ENCODE measurements around the gene UBE2J2. TPM values are rescaled to one million over a fixed set of nuclear protein-coding genes. Genes with fewer than 3 reads are reported as not detected.

UBE2J2 gene
- total RNA-seq, 2 donors from 2014 or later, result 23.6 to 39.2 TPM

DNA sequence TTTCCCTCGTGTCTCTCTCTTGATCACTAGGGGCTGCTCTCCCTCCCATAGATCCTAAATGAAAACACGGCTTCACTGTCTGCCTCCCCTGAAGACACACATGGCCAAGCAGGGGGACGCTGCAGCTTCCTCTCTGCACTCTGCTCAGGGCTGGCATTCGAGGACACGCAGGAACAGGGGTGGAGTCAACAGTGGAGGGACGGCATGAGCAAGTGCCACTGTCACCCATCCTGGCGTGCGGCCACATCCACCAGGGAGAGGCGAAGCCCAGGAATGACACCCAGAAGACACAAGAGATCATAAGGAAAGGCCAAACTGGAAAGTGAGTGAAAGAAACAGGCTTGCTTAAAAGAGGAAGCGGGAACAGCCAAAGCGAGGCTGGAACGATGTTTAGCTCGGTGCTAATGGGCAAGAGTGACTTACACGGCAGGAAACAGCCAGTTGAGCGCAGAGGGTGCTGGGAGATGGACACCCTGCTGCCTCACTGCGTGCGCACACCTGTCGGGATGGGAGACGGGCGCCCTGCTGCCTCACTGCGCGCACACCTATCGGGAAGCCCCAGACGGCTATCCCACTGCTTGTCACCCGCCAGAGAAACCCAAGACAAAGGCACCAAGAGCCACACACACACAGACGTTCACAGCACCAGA, 13.6 kb downstream of the UBE2J2 start:
- peaks cover 11 to 29% of the 10 kb centered on the region in 2 donors for H3K36me3 ChIP-seq (replicated peaks in 1 of 2; ENCODE audit: insufficient read depth in 1 of 2, low read depth in 2 of 2)
- no peak overlapping the region for H3K4me3 ChIP-seq
- WGBS, 2 donors, result 78 to 84% methylated on average over 24 to 26 of the region's 26 CpGs
- no peaks in the 10 kb centered on the region for H3K27me3 ChIP-seq
- no peak overlapping the region for H3K27ac ChIP-seq
- H3K4me1 ChIP-seq, result no peaks in the 10 kb centered on the region
- no peak for ATAC-seq
- intact Hi-C loops (cut with DNase I), result no loop called here
- TF ChIP-seq CTCF (IDR thresholded peaks at IDR 0.05) (no peak), POLR2A (IDR thresholded peaks at IDR 0.05) (no peak)
- H3K9me3 ChIP-seq, result no peaks in the 10 kb centered on the region
- no peak for DNase-seq

- intact Hi-C loops (cut with DNase I), result no loop called here
- Histone ChIP-seq H3K36me3 (replicated peaks in 1 of 2; ENCODE audit: insufficient read depth in 1 of 2, low read depth in 2 of 2) (peaks cover 11 to 30% of the 10 kb centered on the region in 2 donors), H3K4me1 (no peaks in the 10 kb centered on the region), H3K27ac (no peak overlapping the region), H3K9me3 (no peaks in the 10 kb centered on the region), H3K27me3 (no peaks in the 10 kb centered on the region), H3K4me3 (no peak overlapping the region)
- no peak for ATAC-seq
- WGBS, 2 donors, result 93 to 94% methylated on average over 18 of the region's 18 CpGs
- no peak for DNase-seq
- no peak for TF ChIP-seq POLR2A (IDR thresholded peaks at IDR 0.05)
- no peak for TF ChIP-seq CTCF (IDR thresholded peaks at IDR 0.05)
Observed at GRCh38 chr1:1259540-1259939, 14.1 kb downstream of the UBE2J2 start.

GRCh38 chr1:1259119-1259488, 14.6 kb downstream of the UBE2J2 start:
- 91 to 93% methylated on average over 18 to 20 of the region's 22 CpGs for WGBS, 2 donors
- Histone ChIP-seq H3K27ac (no peak overlapping the region), H3K4me3 (no peak overlapping the region), H3K4me1 (no peaks in the 10 kb centered on the region), H3K9me3 (no peaks in the 10 kb centered on the region), H3K36me3 (replicated peaks in 1 of 2; ENCODE audit: insufficient read depth in 1 of 2, low read depth in 2 of 2) (peaks cover 11 to 30% of the 10 kb centered on the region in 2 donors), H3K27me3 (no peaks in the 10 kb centered on the region)
- TF ChIP-seq CTCF (IDR thresholded peaks at IDR 0.05), result no peak
- no peak for TF ChIP-seq POLR2A (IDR thresholded peaks at IDR 0.05)
- no peak for ATAC-seq
- DNase-seq, result no peak
- intact Hi-C loops (cut with DNase I), result no loop called here

DNA sequence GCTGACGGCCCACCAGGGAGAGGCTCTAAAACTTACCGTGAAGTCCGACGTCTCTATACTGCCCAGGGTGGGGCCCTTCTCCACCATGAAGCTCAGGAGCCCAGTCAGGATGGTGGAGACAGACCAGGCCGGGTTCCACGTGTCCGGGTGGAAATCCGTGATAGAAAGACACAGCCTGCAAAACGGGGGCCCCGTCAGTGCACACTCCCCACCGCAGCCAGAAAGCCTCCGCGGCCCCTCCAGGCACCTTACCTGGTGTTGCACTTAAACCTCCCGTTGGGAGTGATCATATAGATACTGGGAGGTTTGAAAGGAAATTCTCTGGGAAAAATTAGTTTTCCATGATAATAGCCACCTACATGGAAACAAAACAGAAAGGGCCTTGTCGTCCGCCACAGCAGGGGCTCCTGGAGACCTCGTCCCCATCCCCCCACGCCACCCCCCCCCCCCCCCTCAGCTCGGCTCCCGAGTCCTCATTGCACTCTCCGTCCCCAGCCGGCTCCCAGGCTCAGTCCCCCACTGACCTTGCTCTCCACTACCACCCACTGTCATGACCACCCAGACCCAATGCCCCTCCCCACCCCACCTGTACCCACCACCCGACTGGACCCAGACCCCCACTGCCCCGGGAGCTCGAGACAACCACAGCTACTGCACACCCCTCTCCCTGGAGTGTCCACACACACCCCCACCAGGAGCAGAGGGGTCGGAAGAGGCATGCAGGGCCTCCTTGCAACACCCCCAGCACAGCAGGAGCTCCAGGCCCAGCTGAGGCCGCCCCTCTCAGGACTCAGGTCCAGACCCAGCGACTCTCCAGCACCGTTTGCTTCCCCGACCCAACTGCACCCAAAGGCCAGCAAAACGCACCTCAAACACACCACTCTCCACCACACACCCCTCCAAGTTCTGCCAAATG, 16.4 kb downstream of the UBE2J2 start:
- no peak overlapping the region for H3K4me3 ChIP-seq

More for the DNA sequence above, 16.4 kb downstream of the UBE2J2 start:
- intact Hi-C loops (cut with DNase I), result no loop called here
- TF ChIP-seq CTCF (IDR thresholded peaks at IDR 0.05) (no peak), POLR2A (IDR thresholded peaks at IDR 0.05) (no peak)
- ATAC-seq (no peak), DNase-seq (no peak)
- H3K9me3 ChIP-seq, result no peaks in the 10 kb centered on the region
- H3K27me3 ChIP-seq, result no peaks in the 10 kb centered on the region
- H3K4me1 ChIP-seq, result no peaks in the 10 kb centered on the region
- H3K36me3 ChIP-seq (replicated peaks in 1 of 2; ENCODE audit: insufficient read depth in 1 of 2, low read depth in 2 of 2), result peaks cover 17 to 19% of the 10 kb centered on the region in 2 donors
- 94 to 96% methylated on average over 28 to 30 of the region's 31 CpGs for WGBS, 2 donors
- no peak overlapping the region for H3K27ac ChIP-seq

Measured in body of pancreas (tissue), 4 donors.